Neural cell (in vitro differentiated cells): ENCODE data around the gene FOXJ3. TPM values are rescaled to one million over a fixed set of nuclear protein-coding genes. Genes with fewer than 3 reads are reported as not detected.

Experiments
- H2AFZ ChIP-seq: fragments of 200-600, 300-800 bp; sonication (generic), shearing (Covaris generic); 2 replicates; pipeline ENCODE4 v1.6.0; 2014; ENCODE audit warnings: low read depth, mild to moderate bottlenecking, antibody characterized with exemption, low read length, moderate library complexity
- H3F3A ChIP-seq: fragments of 200-600 bp; shearing (Covaris generic); 2 replicates; pipeline ENCODE4 v1.6.1; 2016; ENCODE audit warnings: mild to moderate bottlenecking, moderate library complexity, mixed read lengths, antibody characterized with exemption, low read length; ENCODE audit not compliant: insufficient read depth, poor library complexity, severe bottlenecking
- H3K27ac ChIP-seq: fragments of 200-600, 300-800 bp; sonication (generic), shearing (Covaris generic); 2 replicates; pipeline ENCODE4 v1.5.1; 2014; ENCODE audit warnings: mild to moderate bottlenecking, low read length, moderate library complexity
- H3K27me3 ChIP-seq: fragments of 300-800, 200-600 bp; sonication (generic), shearing (Covaris generic); 2 replicates; pipeline ENCODE4 v1.6.0; 2014; ENCODE audit warnings: mild to moderate bottlenecking, low read depth, low read length, moderate library complexity; ENCODE audit not compliant: insufficient read depth
- H3K36me3 ChIP-seq: fragments of 300-800, 200-600 bp; sonication (generic), shearing (Covaris generic); 2 replicates; pipeline ENCODE4 v1.5.1; 2014; ENCODE audit warnings: mild to moderate bottlenecking, antibody characterized with exemption, low read length, moderate library complexity; ENCODE audit not compliant: insufficient read depth
- H3K4me2 ChIP-seq: fragments of 300-800, 200-600 bp; sonication (generic), shearing (Covaris generic); 2 replicates; pipeline ENCODE4 v1.6.0; 2014; ENCODE audit warnings: mild to moderate bottlenecking, low read length
- H3K4me3 ChIP-seq: fragments of 300-800, 200-600 bp; sonication (generic), shearing (Covaris generic); 2 replicates; pipeline ENCODE4 v1.5.1; 2014; ENCODE audit warnings: mild to moderate bottlenecking, low read length, moderate library complexity
- H3K79me2 ChIP-seq: fragments of 200-600 bp; shearing (Covaris generic); replicated peaks from 2 replicates; pipeline ENCODE4 v1.6.0; 2014; ENCODE audit warnings: mild to moderate bottlenecking, low read length, moderate library complexity; ENCODE audit not compliant: insufficient read depth
- H3K9ac ChIP-seq: fragments of 300-800, 200-600 bp; sonication (generic), shearing (Covaris generic); 2 replicates; pipeline ENCODE4 v1.6.1; 2016; ENCODE audit warnings: mild to moderate bottlenecking, low read length, mixed read lengths
- H3K9me2 ChIP-seq: fragments of 200-600 bp; shearing (Covaris generic); 2 replicates; pipeline ENCODE4 v1.6.1; 2016; ENCODE audit warnings: mild to moderate bottlenecking, low read length, mixed read lengths; ENCODE audit not compliant: insufficient read depth
- H3K9me3 ChIP-seq: fragments of 200-600, 300-800 bp; sonication (generic), shearing (Covaris generic); 2 replicates; pipeline ENCODE4 v1.6.1; 2016; ENCODE audit warnings: mild to moderate bottlenecking, mixed run types, low read length, moderate library complexity, mixed read lengths
- H4K20me1 ChIP-seq: fragments of 200-600 bp; shearing (Covaris generic); 2 replicates; pipeline ENCODE4 v1.6.1; 2016; ENCODE audit warnings: mild to moderate bottlenecking, mixed run types; ENCODE audit not compliant: insufficient read depth
- CTCF ChIP-seq: fragments of 450-650 bp; IDR thresholded peaks from 2 replicates; pipeline ENCODE4 v1.5.1; 2014; ENCODE audit warnings: antibody characterized with exemption, mild to moderate bottlenecking, moderate library complexity; ENCODE audit not compliant: poor library complexity, severe bottlenecking
- EP300 ChIP-seq: fragments of 450-650 bp; conservative IDR thresholded peaks from 2 replicates; pipeline ENCODE4 v1.6.1; 2014; ENCODE audit warnings: antibody characterized with exemption, mild to moderate bottlenecking, moderate library complexity; ENCODE audit not compliant: poor library complexity, severe bottlenecking
- EZH2 ChIP-seq: fragments of 200-600, 300-800 bp; shearing (Covaris generic), sonication (generic); IDR thresholded peaks from 2 replicates; pipeline ENCODE4 v1.6.1; 2014; ENCODE audit warnings: antibody characterized with exemption, low read length, borderline replicate concordance, mild to moderate bottlenecking; ENCODE audit not compliant: insufficient read depth, poor library complexity, severe bottlenecking
- MXI1 ChIP-seq: fragments of 450-650 bp; conservative IDR thresholded peaks from 2 replicates; pipeline ENCODE4 v1.6.1; 2014; ENCODE audit warnings: antibody characterized with exemption, mild to moderate bottlenecking; ENCODE audit not compliant: poor library complexity, severe bottlenecking
- POLR2AphosphoS5 ChIP-seq: IDR thresholded peaks from 2 replicates; pipeline ENCODE4 v1.6.1; 2012
- RAD21 ChIP-seq: fragments of 450-650 bp; conservative IDR thresholded peaks from 2 replicates; pipeline ENCODE4 v1.6.1; 2014; ENCODE audit warnings: antibody characterized with exemption, mild to moderate bottlenecking, moderate library complexity
- REST ChIP-seq: IDR thresholded peaks from 2 replicates; pipeline ENCODE4 v1.6.1; 2012; ENCODE audit warnings: borderline replicate concordance
- SMC3 ChIP-seq: fragments of 450-650 bp; conservative IDR thresholded peaks from 2 replicates; pipeline ENCODE4 v1.6.1; 2014; ENCODE audit warnings: antibody characterized with exemption, mild to moderate bottlenecking, moderate library complexity; ENCODE audit not compliant: poor library complexity
- TAF1 ChIP-seq: IDR thresholded peaks from 2 replicates; pipeline ENCODE4 v1.6.1; 2012; ENCODE audit warnings: low read depth
- polyA plus RNA-seq: library from polyadenylated mRNA; depleted of rRNA; stranded (reverse); fragments of >200 nt; gene quantifications from 2 replicates; pipeline ENCODE4 v1.2.3, GENCODE V29; 2014

FOXJ3 gene
- polyA plus RNA-seq, 1 donor from 2014 or later, result 36.0 TPM

- no peak overlapping the region for H3K4me3 ChIP-seq
- no peak overlapping the region for H3K27ac ChIP-seq
- no peaks in the 10 kb centered on the region for H3F3A ChIP-seq
- H3K4me2 ChIP-seq, result no peak overlapping the region
- H3K27me3 ChIP-seq, result no peaks in the 10 kb centered on the region
- no peak overlapping the region for H2AFZ ChIP-seq
- no peaks in the 10 kb centered on the region for H3K79me2 ChIP-seq
- no peaks in the 10 kb centered on the region for H3K9me3 ChIP-seq
- H3K9me2 ChIP-seq, result no peaks in the 10 kb centered on the region
- no peaks in the 10 kb centered on the region for H4K20me1 ChIP-seq
- no peaks in the 10 kb centered on the region for H3K36me3 ChIP-seq
- TF ChIP-seq POLR2AphosphoS5 (no peak), CTCF (no peak), RAD21 (no peak), SMC3 (no peak), REST (no peak), MXI1 (no peak), EP300 (no peak), TAF1 (no peak), EZH2 (no peak)
- no peak overlapping the region for H3K9ac ChIP-seq
Observed at GRCh38 chr1:42369471-42369870, 34.4 kb upstream of the FOXJ3 start.

GRCh38 chr1:42368096-42368795, 33.2 kb upstream of the FOXJ3 start:
- H3K9ac ChIP-seq, result no peak overlapping the region
- TF ChIP-seq RAD21 (no peak), REST (no peak), SMC3 (no peak), POLR2AphosphoS5 (no peak), EZH2 (no peak), TAF1 (no peak)
- H3K27ac ChIP-seq, result no peak overlapping the region
- no peaks in the 10 kb centered on the region for H4K20me1 ChIP-seq
- no peaks in the 10 kb centered on the region for H3K36me3 ChIP-seq
- no peaks in the 10 kb centered on the region for H3K9me3 ChIP-seq
- no peaks in the 10 kb centered on the region for H3F3A ChIP-seq
- H3K4me3 ChIP-seq, result no peak overlapping the region
- H3K27me3 ChIP-seq, result no peaks in the 10 kb centered on the region
- no peaks in the 10 kb centered on the region for H3K79me2 ChIP-seq
- no peak overlapping the region for H2AFZ ChIP-seq
- no peak overlapping the region for H3K4me2 ChIP-seq
- no peaks in the 10 kb centered on the region for H3K9me2 ChIP-seq
